ENCODE results near the gene BTC. TPM values are rescaled to one million over a fixed set of nuclear protein-coding genes. Genes with fewer than 3 reads are reported as not detected.

BTC gene
- total RNA-seq, 1 donor from 2014 or later: 0.40 TPM

DNA sequence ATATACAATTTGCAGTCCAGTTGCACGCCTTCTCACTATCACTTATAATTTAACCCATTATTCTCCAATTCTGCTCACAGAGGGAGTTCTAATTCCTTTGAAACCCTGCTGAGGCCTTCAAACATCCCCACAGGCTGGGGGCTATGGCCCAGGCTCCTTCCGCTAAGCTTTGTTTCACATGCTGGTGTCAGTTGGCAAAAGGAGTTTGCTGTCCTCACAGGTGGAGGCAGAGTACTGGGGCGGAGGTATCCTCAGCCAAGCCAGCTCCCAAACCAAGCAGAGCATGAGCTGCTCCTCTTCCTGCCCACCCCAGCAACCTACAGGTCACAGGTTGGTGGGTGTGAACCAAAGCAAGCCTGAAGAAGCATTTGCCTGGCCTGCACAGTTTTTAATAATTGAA is 21.5 kb downstream of the BTC start:
- H3K27me3 Mint-ChIP-seq (ENCODE audit: low read depth): peaks cover 2% of the 10 kb centered on the region
- TF ChIP-seq CTCF (IDR thresholded peaks at IDR 0.05): no peak
- no peaks in the 10 kb centered on the region for H3K9me3 Mint-ChIP-seq (ENCODE audit: low read depth)
- no peak overlapping the region for H3K4me3 Mint-ChIP-seq (ENCODE audit: unreplicated experiment)
- H3K4me1 Mint-ChIP-seq (ENCODE audit: low read depth): peaks cover 10% of the 10 kb centered on the region
- no peaks in the 10 kb centered on the region for H3K36me3 Mint-ChIP-seq (ENCODE audit: low read depth)
- no peak overlapping the region for H3K27ac Mint-ChIP-seq (ENCODE audit: unreplicated experiment)
- no peak for DNase-seq (ENCODE audit: low spot score)

DNA sequence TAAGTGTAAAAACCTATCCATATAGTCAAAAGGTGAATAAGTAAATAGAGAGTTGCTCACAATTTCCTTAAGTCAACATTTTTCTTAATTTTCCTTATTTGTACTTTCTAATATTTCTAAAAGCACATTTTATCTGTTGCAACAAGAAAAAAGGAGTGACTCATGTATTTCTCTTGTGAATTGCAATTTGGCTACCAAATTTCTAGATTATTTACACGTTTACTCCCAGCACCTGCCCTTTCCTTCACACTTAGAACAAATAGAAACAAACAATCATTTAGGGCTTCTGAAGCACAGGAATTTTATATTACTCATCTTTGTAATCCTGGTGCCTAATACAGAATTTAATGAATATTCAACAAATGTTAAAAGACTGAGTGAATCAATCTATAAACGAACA is 22.2 kb downstream of the BTC start:
- Mint-ChIP-seq H3K27ac (ENCODE audit: unreplicated experiment) (no peak overlapping the region), H3K4me1 (ENCODE audit: low read depth) (peaks cover 10% of the 10 kb centered on the region), H3K9me3 (ENCODE audit: low read depth) (no peaks in the 10 kb centered on the region), H3K4me3 (ENCODE audit: unreplicated experiment) (no peak overlapping the region), H3K36me3 (ENCODE audit: low read depth) (no peaks in the 10 kb centered on the region), H3K27me3 (ENCODE audit: low read depth) (peaks cover 2% of the 10 kb centered on the region)
- TF ChIP-seq CTCF (IDR thresholded peaks at IDR 0.05): no peak
- no peak for DNase-seq (ENCODE audit: low spot score)

DNA sequence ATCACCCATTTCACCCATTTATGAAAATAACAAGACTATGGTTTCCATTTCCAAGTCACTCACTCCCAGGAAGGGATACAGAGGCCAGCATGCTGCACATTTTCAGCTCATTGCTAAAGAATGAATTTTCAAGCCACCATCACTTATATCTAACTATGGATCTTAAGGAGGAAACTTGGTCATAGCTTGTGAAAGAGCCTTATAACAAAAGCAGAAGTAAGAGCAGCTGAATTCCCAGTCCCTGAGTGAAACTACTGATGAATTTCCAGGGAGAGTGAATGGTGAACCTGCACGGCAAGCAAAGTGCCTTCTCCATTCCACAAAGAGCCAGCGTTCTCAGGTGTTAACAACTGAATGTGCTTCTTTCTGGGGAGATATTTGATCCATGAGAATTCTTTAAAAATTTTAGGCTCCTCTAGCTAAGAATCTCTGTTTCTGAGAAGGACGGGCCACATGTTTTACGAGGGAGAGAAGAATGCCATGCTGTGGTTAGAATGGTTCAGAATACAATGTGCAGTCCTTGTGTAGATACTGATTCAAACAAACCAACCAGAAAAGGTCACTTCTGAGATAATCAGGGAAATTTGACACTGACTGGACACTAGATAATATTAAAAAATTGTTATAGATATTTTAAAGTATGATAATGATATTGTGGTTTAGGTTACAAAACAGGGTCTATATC is 24.0 kb downstream of the BTC start:
- H3K36me3 Mint-ChIP-seq (ENCODE audit: low read depth): no peaks in the 10 kb centered on the region
- no peaks in the 10 kb centered on the region for H3K27me3 Mint-ChIP-seq (ENCODE audit: low read depth)
- TF ChIP-seq CTCF (IDR thresholded peaks at IDR 0.05): no peak
- no peak for DNase-seq (ENCODE audit: low spot score)
- no peak overlapping the region for H3K4me3 Mint-ChIP-seq (ENCODE audit: unreplicated experiment)
- no peak overlapping the region for H3K27ac Mint-ChIP-seq (ENCODE audit: unreplicated experiment)
- no peaks in the 10 kb centered on the region for H3K9me3 Mint-ChIP-seq (ENCODE audit: low read depth)
- H3K4me1 Mint-ChIP-seq (ENCODE audit: low read depth): peaks cover 10% of the 10 kb centered on the region

DNA sequence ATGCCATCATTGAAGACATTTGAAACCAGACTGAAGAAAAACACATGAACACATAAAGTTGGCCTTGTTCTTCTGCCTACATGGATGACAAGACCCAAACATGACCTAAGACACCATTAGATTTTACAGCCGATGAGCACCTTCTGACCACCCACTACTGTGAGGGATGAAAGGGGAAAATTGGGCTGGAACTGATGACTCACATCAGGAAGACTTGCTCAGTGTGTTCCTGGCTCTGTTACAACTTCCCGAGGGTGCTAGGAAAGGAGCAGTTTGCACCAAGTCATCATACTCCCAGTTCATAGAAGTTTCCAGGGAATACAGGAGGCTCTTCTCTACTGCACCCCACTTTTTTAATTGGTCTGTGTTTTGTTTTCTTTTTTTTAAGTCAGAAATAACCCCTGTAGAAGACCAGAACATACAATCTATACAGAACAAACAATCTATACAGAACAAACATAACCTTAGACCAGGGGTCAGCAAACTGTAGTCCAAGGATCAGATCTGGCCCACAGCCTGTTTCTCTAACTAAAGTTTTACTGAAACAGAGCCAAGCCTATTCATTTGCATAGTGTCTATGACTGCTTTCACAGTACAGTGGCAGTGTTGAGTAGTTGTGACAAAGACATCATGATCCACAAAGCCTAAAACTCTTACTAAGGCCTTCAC is 25.3 kb downstream of the BTC start:
- TF ChIP-seq CTCF (IDR thresholded peaks at IDR 0.05): no peak
- Mint-ChIP-seq H3K27me3 (ENCODE audit: low read depth) (no peaks in the 10 kb centered on the region), H3K4me3 (ENCODE audit: unreplicated experiment) (no peak overlapping the region), H3K27ac (ENCODE audit: unreplicated experiment) (no peak overlapping the region), H3K9me3 (ENCODE audit: low read depth) (no peaks in the 10 kb centered on the region), H3K36me3 (ENCODE audit: low read depth) (no peaks in the 10 kb centered on the region), H3K4me1 (ENCODE audit: low read depth) (peaks cover 10% of the 10 kb centered on the region)
- no peak for DNase-seq (ENCODE audit: low spot score)

DNA sequence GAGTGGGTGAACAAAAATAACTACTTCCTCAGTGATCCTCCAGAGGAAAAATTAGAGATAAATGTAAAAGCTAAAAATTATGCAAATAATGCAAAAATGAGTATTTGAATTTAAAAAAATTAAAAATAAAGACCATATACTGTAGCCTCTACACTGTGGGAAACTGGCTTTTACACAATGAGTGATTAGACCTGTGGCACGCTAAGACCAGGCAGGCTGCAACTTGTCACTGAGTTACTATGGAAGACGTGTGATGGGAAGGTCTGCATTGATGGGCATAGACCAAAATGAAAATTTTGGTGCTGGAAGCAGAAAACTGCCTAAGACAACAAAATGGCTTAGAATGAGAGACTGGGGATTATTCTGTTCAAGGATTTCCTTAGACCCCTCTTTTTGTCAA is 30.2 kb downstream of the BTC start:
- Mint-ChIP-seq H3K27ac (ENCODE audit: unreplicated experiment) (no peak overlapping the region), H3K9me3 (ENCODE audit: low read depth) (no peaks in the 10 kb centered on the region), H3K4me3 (ENCODE audit: unreplicated experiment) (no peak overlapping the region), H3K36me3 (ENCODE audit: low read depth) (no peaks in the 10 kb centered on the region), H3K27me3 (ENCODE audit: low read depth) (no peaks in the 10 kb centered on the region), H3K4me1 (ENCODE audit: low read depth) (peaks cover 6% of the 10 kb centered on the region)
- TF ChIP-seq CTCF (IDR thresholded peaks at IDR 0.05): no peak
- DNase-seq (ENCODE audit: low spot score): no peak
